HG03432 (cell line): ENCODE results near the gene IFT172.

Source experiments
- ATAC-seq: cut with Tn5 transposase; IDR thresholded peaks from one replicate; pipeline ENCODE4 v1.9.1; 2021; ENCODE audit warnings: mild to moderate bottlenecking, moderate library complexity; ENCODE audit not compliant: unreplicated experiment

The IFT172 gene

GRCh38 chr2:27494284-27494943, 4.9 kb upstream of the IFT172 start:
- ATAC-seq: no peak

- ATAC-seq: no peak
Measured at GRCh38 chr2:27493948-27494283, 4.4 kb upstream of the IFT172 start.

- ATAC-seq: no peak
Measured at GRCh38 chr2:27492557-27492956, 3.0 kb upstream of the IFT172 start.

GRCh38 chr2:27489118-27489497, 435 bp downstream of the IFT172 start:
- ATAC-seq: peak; percentile 2

GRCh38 chr2:27485496-27485895, 4.0 kb downstream of the IFT172 start:
- ATAC-seq: no peak

- ATAC-seq: no peak
Measured at GRCh38 chr2:27471961-27472360, 17.6 kb downstream of the IFT172 start.

GRCh38 chr2:27464443-27464842, 25.1 kb downstream of the IFT172 start:
- no peak for ATAC-seq

- ATAC-seq: no peak
Measured at GRCh38 chr2:27461118-27461517, 28.4 kb downstream of the IFT172 start.

GRCh38 chr2:27453968-27454367, 35.6 kb downstream of the IFT172 start:
- ATAC-seq: no peak

GRCh38 chr2:27451095-27451494, 38.4 kb downstream of the IFT172 start:
- no peak for ATAC-seq

- no peak for ATAC-seq
Measured at GRCh38 chr2:27448381-27448780, 41.2 kb downstream of the IFT172 start.

GRCh38 chr2:27446057-27446456, 43.5 kb downstream of the IFT172 start:
- ATAC-seq: no peak

GRCh38 chr2:27445615-27446014, 43.9 kb downstream of the IFT172 start:
- ATAC-seq: no peak

GRCh38 chr2:27445155-27445554, 44.4 kb downstream of the IFT172 start:
- no peak for ATAC-seq

- no peak for ATAC-seq
Measured at GRCh38 chr2:27442920-27443282, 46.6 kb downstream of the IFT172 start.

- ATAC-seq: no peak
Measured at GRCh38 chr2:27441958-27442919, 47.3 kb downstream of the IFT172 start, which contains the start of gene KRTCAP3. Gene KRTCAP3, plus strand, starts transcription at chr2:27442381. Its CDS starts 32 bp downstream, at chr2:27442413.

- ATAC-seq: no peak
Measured at GRCh38 chr2:27441226-27441926, 48.2 kb downstream of the IFT172 start.

- ATAC-seq: no peak
Measured at GRCh38 chr2:27435628-27436027, 53.9 kb downstream of the IFT172 start.

GRCh38 chr2:27431395-27431794, 58.1 kb downstream of the IFT172 start:
- ATAC-seq: no peak

GRCh38 chr2:27428978-27429541, 60.5 kb downstream of the IFT172 start:
- ATAC-seq: peak; percentile 73
